Stimulated activated naive B cell treated with anti-CD40 and anti-IgM and Interleukin-4, amounts not matched to agents 10 μg/mL and 1 μg/mL and 100 μg/mL, for 72 hours (primary cell): ENCODE data around the gene FEZF1.

Experiments
- ATAC-seq, 2 donors: fragments of 150-1000 bp; cut with Tn5 transposase; replicated peaks; 2 replicates each; pipeline ENCODE4 v1.10.0; 2021; ENCODE audit warnings: moderate library complexity in 1 of 2
- DNase-seq: peaks from one replicate; pipeline ENCODE4 v3.0.0; 2021
- H3K27ac Mint-ChIP-seq: one replicate; pipeline ENCODE4 v1.8.0; 2022; ENCODE audit warnings: mild to moderate bottlenecking, mixed read lengths
- H3K27me3 Mint-ChIP-seq, 2 donors: one replicate each; pipeline ENCODE4 v1.8.0; 2022; ENCODE audit warnings: mixed read lengths in 2 of 2
- H3K36me3 Mint-ChIP-seq, 2 donors: one replicate each; pipeline ENCODE4 v1.8.0; 2022; ENCODE audit warnings: mixed read lengths in 2 of 2, mild to moderate bottlenecking in 1 of 2
- H3K4me1 Mint-ChIP-seq, 2 donors: one replicate each; pipeline ENCODE4 v1.8.0; 2022; ENCODE audit warnings: mixed read lengths in 2 of 2, mild to moderate bottlenecking in 1 of 2
- H3K4me3 Mint-ChIP-seq, 2 donors: one replicate each; pipeline ENCODE4 v1.8.0; 2022; ENCODE audit warnings: mild to moderate bottlenecking in 2 of 2, mixed read lengths in 2 of 2, moderate library complexity in 1 of 2
- H3K9me3 Mint-ChIP-seq, 2 donors: one replicate each; pipeline ENCODE4 v1.8.0; 2022; ENCODE audit warnings: mixed read lengths in 2 of 2, mild to moderate bottlenecking in 1 of 2

The FEZF1 gene

GRCh38 chr7:122304319-122304975, at the start of gene FEZF1:
Gene FEZF1, minus strand, starts transcription at chr7:122304750. Its CDS starts 313 bp downstream, at chr7:122304437.
- Mint-ChIP-seq H3K27ac (peak within 1 kb of the TSS; percentile 86), H3K4me3 (peak within 1 kb of the TSS; percentile 43 to 50), H3K4me1 (peaks cover 11% of the 10 kb centered on the region in 2 donors), H3K9me3 (peaks cover 0 to 4% of the 10 kb centered on the region in 2 donors), H3K27me3 (peaks cover 77 to 88% of the 10 kb centered on the region in 2 donors), H3K36me3 (peaks cover 0 to 3% of the 10 kb centered on the region in 2 donors)
- DNase-seq (no peak), ATAC-seq (no peak)

- DNase-seq = no peak
- H3K36me3 Mint-ChIP-seq = no peaks in the 10 kb centered on the region
- no peak for ATAC-seq
- no peak overlapping the region for H3K4me3 Mint-ChIP-seq
- H3K9me3 Mint-ChIP-seq = peaks cover 0 to 4% of the 10 kb centered on the region in 2 donors
- H3K4me1 Mint-ChIP-seq = no peaks in the 10 kb centered on the region
- H3K27ac Mint-ChIP-seq = no peak overlapping the region
- H3K27me3 Mint-ChIP-seq = no peaks in the 10 kb centered on the region
Observed at GRCh38 chr7:122352454-122352853, 47.9 kb upstream of the FEZF1 start.

- ATAC-seq (no peak), DNase-seq (no peak)
- Mint-ChIP-seq H3K27me3 (no peaks in the 10 kb centered on the region), H3K4me1 (no peaks in the 10 kb centered on the region), H3K9me3 (no peaks in the 10 kb centered on the region), H3K27ac (no peak overlapping the region), H3K4me3 (no peak overlapping the region), H3K36me3 (no peaks in the 10 kb centered on the region)
Observed at GRCh38 chr7:122350701-122351100, 46.2 kb upstream of the FEZF1 start.

GRCh38 chr7:122344303-122344620, 39.7 kb upstream of the FEZF1 start:
- DNase-seq = no peak
- Mint-ChIP-seq H3K4me1 (no peaks in the 10 kb centered on the region), H3K9me3 (no peaks in the 10 kb centered on the region), H3K36me3 (no peaks in the 10 kb centered on the region), H3K4me3 (no peak overlapping the region), H3K27me3 (no peaks in the 10 kb centered on the region), H3K27ac (no peak overlapping the region)
- ATAC-seq = no peak

- Mint-ChIP-seq H3K9me3 (no peaks in the 10 kb centered on the region), H3K4me3 (no peak overlapping the region), H3K4me1 (no peaks in the 10 kb centered on the region), H3K36me3 (no peaks in the 10 kb centered on the region), H3K27ac (no peak overlapping the region), H3K27me3 (no peaks in the 10 kb centered on the region)
- no peak for ATAC-seq
- DNase-seq = no peak
Observed at GRCh38 chr7:122343601-122344302, 39.2 kb upstream of the FEZF1 start.

- no peaks in the 10 kb centered on the region for H3K36me3 Mint-ChIP-seq
- DNase-seq (no peak), ATAC-seq (no peak)
- H3K27me3 Mint-ChIP-seq = no peaks in the 10 kb centered on the region
- no peak overlapping the region for H3K27ac Mint-ChIP-seq
- no peaks in the 10 kb centered on the region for H3K9me3 Mint-ChIP-seq
- H3K4me3 Mint-ChIP-seq = no peak overlapping the region
- H3K4me1 Mint-ChIP-seq = no peaks in the 10 kb centered on the region
Observed at GRCh38 chr7:122340427-122340826, 35.9 kb upstream of the FEZF1 start.

GRCh38 chr7:122339145-122339904, 34.8 kb upstream of the FEZF1 start:
- Mint-ChIP-seq H3K9me3 (no peaks in the 10 kb centered on the region), H3K36me3 (no peaks in the 10 kb centered on the region), H3K27me3 (no peaks in the 10 kb centered on the region), H3K27ac (no peak overlapping the region), H3K4me1 (no peaks in the 10 kb centered on the region), H3K4me3 (no peak overlapping the region)
- ATAC-seq = no peak
- DNase-seq = no peak

GRCh38 chr7:122337011-122337410, 32.5 kb upstream of the FEZF1 start:
- H3K9me3 Mint-ChIP-seq = no peaks in the 10 kb centered on the region
- no peak overlapping the region for H3K27ac Mint-ChIP-seq
- no peak for ATAC-seq
- no peaks in the 10 kb centered on the region for H3K36me3 Mint-ChIP-seq
- H3K4me3 Mint-ChIP-seq = no peak overlapping the region
- H3K4me1 Mint-ChIP-seq = no peaks in the 10 kb centered on the region
- DNase-seq = no peak
- no peaks in the 10 kb centered on the region for H3K27me3 Mint-ChIP-seq

GRCh38 chr7:122329145-122329802, 24.7 kb upstream of the FEZF1 start:
- Mint-ChIP-seq H3K9me3 (no peaks in the 10 kb centered on the region), H3K4me1 (no peaks in the 10 kb centered on the region), H3K4me3 (no peak overlapping the region), H3K27ac (no peak overlapping the region), H3K27me3 (peaks cover 4 to 6% of the 10 kb centered on the region in 2 donors), H3K36me3 (no peaks in the 10 kb centered on the region)
- no peak for DNase-seq
- ATAC-seq = no peak

- no peak for ATAC-seq
- no peaks in the 10 kb centered on the region for H3K9me3 Mint-ChIP-seq
Observed at GRCh38 chr7:122327969-122328368, 23.4 kb upstream of the FEZF1 start.

GRCh38 chr7:122316467-122317388, 12.2 kb upstream of the FEZF1 start:
- Mint-ChIP-seq H3K4me1 (peaks cover 0 to 4% of the 10 kb centered on the region in 2 donors), H3K27me3 (peaks cover 50 to 63% of the 10 kb centered on the region in 2 donors), H3K4me3 (no peak overlapping the region), H3K9me3 (peaks cover 1 to 13% of the 10 kb centered on the region in 2 donors), H3K27ac (peak overlapping the region; percentile 57), H3K36me3 (peaks cover 0 to 4% of the 10 kb centered on the region in 2 donors)
- DNase-seq (no peak), ATAC-seq (no peak)

More at GRCh38 chr7:122327969-122328368, 23.4 kb upstream of the FEZF1 start:
- no peaks in the 10 kb centered on the region for H3K36me3 Mint-ChIP-seq
- no peak overlapping the region for H3K4me3 Mint-ChIP-seq
- H3K27me3 Mint-ChIP-seq = peaks cover 4 to 6% of the 10 kb centered on the region in 2 donors
- H3K27ac Mint-ChIP-seq = no peak overlapping the region
- no peak for DNase-seq
- no peaks in the 10 kb centered on the region for H3K4me1 Mint-ChIP-seq

- Mint-ChIP-seq H3K27ac (peak overlapping the region; percentile 57), H3K9me3 (peaks cover 1 to 13% of the 10 kb centered on the region in 2 donors), H3K4me1 (peaks cover 4 to 8% of the 10 kb centered on the region in 2 donors), H3K27me3 (peaks cover 52 to 64% of the 10 kb centered on the region in 2 donors), H3K36me3 (peaks cover 0 to 4% of the 10 kb centered on the region in 2 donors), H3K4me3 (no peak overlapping the region)
- ATAC-seq (no peak), DNase-seq (no peak)
Observed at GRCh38 chr7:122315507-122316466, 11.2 kb upstream of the FEZF1 start.
